HG03064 (cell line): ENCODE results near the gene EPS8.

Experiments
- ATAC-seq: cut with Tn5 transposase; IDR thresholded peaks from one replicate; pipeline ENCODE4 v1.9.1; 2021; ENCODE audit warnings: low read depth; ENCODE audit not compliant: unreplicated experiment

Gene EPS8

GRCh38 chr12:15662303-15662980, 126.7 kb downstream of the EPS8 start:
- ATAC-seq = no peak

DNA sequence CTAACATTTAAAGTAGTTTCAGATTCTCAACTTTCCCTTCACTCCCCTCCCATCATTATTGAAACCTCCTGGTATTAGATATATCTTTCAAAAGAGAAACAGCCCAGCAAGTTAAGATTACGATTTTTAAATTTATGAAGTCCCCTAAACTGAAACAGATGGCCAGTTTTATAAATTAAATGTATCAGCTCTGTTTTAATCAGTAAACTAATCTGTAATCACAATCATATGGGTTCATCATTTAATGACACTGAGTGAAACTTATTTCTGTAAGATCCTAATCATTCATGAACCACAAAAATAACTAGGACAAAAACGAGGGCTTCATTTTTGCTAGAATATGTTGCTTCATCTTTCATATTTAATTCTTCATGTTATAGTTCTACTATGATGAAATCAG, 137.8 kb downstream of the EPS8 start:
- ATAC-seq = no peak

DNA sequence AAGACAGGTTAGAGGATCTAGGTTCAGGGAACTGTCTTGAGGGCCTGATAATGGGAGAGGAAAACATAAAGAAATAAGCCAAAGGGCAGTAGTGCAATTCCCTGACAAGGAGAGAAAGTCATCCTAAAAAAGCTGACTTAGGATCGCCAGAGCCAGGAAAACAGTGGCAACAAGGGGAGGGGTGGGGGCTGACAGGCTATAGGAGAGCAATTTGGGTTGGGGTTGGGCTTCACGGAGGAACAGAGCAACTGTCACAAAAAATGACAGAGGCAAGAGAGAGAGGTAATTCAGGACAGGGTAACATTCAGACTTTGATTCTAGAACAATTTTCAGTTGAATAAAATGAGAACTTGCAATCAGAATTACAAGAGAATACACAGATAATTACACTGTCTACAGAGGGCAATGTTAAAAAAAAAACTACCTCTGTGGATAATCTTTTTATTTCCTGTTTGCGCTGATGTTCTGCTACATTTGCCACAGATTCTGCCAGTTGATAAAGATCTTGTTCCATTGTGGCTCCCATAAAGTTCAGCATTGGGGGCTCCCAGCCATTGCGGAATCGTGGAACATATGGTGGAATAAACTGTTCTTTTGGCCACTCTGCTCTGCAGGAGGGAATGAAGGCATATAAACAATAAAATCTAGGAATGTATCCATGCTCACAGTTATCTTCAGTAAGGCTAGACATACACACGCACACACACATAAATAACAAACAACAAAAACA, 138.6 kb downstream of the EPS8 start:
- ATAC-seq = no peak

DNA sequence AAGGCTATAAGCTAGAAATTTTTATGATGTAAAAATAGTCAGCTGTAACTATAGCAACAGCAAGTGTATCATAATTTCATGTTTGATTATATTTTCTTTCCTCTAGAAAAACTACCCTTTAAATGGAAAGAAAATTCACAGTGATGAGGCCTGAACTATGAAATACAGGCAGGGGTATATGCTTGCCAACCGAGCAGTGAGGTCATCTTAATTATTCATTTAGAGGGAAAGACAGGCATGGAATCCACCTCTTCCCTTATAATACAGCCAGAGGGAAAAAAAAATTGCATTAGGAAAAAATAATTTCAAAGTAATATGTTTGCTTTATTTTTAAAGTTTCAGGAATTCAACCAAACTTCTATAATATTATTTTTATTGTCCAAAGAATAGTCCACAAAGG, 139.8 kb downstream of the EPS8 start:
- ATAC-seq = no peak

GRCh38 chr12:15648558-15648957, 140.6 kb downstream of the EPS8 start:
- ATAC-seq = no peak

DNA sequence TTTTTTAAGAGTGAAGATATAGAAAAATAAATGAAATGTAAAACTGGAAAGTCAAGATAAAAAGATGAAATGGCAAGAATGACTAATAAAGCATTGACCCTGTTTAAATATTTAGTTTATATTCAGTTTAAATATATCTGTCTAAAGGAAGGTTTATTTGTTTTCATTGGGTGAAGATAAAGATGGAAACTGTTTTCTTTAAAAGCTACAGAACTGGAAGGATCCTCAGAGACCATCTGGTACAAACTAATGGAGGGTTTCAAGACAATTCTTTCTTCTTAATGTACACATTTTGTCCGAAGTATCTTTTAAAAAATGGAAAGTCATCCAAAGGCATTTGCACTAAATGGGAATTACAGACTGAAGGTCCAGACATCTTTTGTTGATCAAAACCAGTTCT, 142.6 kb downstream of the EPS8 start:
- no peak for ATAC-seq

GRCh38 chr12:15644700-15645099, 144.5 kb downstream of the EPS8 start:
- no peak for ATAC-seq

DNA sequence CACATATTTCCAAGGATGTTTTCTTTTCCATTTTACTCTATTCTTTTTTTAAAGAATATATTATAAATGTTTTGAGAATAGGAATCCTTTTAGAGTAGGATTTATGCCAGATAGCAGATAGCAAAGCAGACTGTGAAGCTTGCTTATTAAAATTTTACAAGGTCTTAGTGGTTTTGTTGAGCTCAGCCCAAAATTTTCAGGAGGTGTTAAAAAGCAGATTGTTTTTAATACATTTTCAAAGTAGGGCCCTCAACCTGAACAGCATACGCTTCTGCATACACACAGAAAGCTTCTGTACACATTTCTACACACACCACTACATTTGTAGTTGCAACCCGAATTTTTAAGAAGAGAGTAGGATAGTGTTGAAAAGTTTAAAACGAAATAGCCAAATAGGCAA, 151.0 kb downstream of the EPS8 start:
- no peak for ATAC-seq

DNA sequence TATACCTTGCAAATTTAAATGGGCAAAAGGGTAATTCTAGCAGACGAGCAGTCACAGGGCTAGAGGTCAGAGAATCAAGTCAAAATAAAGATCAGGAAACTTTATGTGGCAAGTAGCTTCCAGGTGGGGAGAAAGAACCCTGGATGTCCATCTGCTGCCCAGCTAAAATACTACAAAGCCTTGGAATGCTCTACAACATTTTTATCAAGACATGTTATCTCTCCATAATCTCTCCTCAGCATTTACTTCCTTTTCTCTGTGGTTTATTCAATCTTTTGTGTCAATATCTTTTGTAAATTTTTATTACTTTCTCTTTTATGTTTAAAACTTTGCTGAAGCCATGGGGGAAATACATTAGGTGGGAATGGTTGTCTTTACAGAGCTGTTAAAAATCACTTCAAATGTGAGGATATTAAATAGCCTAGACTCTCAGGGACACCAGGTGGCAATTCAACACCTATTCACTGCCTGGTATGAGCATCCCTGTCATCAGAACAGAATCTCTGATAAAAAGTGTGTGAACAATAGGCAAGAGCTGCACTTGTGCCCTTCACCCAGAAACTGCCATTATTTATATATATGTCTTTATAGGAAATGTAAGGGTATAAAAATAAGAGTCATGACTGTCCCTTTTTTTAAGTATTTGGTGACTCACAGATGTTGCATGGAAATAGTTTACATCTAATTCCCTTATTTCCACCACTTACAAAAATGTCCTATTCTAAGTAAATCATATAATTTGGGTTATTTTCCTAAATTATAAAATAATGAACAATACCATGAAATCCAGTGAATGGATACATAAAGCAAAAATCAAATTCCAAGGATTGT, 152.9 kb downstream of the EPS8 start:
- no peak for ATAC-seq

DNA sequence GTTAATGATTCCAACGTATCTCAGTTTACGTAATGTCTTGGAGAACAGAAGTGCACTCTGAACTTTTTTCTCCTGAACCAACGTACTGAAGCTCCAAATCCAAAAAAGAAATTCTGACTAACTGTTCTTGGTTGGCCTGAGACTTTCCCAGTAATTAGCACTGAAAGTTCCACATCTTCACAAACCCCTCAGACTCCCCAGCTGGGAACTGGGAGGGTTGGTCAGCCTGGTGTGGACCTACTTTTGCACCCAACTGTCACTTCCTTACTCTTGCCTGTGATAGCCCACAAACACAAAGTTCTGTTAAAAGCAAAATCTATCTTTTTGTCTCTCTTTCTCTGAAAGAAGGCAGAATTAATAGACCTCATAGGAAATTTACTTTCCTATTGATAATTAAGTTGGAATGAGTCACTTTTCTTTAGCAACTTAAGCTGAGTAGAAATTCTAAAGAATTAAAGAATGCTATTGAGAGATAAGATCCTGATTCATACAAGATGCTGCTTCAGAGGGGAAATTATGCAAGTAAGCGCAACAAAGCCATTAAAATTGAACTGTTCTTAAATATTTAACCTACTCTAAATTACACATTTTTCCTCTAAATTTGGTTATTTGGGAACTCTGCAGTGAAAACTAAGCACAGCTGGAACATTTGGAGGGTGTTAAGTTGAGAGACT, 155.0 kb downstream of the EPS8 start:
- ATAC-seq = no peak

GRCh38 chr12:15633201-15633600, 156.0 kb downstream of the EPS8 start:
- no peak for ATAC-seq

DNA sequence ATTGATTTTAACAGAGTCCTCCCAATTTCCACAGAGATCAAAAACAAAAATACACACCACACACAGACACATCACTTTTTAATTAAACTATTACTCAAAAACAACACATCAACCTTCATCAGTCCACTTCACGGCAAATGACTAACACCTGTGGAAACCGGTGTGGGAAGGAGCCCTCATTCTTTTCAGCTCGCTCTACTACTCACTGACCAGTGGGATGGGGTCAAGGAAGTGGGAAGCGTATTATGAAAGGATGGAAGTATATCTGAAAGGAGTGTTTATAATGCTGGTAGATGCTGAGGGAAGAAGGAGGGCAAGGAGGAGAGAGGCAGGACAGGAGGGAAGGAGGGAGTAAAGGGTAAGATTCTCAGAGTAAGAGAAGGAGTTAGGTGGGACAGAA, 156.5 kb downstream of the EPS8 start:
- ATAC-seq = no peak

DNA sequence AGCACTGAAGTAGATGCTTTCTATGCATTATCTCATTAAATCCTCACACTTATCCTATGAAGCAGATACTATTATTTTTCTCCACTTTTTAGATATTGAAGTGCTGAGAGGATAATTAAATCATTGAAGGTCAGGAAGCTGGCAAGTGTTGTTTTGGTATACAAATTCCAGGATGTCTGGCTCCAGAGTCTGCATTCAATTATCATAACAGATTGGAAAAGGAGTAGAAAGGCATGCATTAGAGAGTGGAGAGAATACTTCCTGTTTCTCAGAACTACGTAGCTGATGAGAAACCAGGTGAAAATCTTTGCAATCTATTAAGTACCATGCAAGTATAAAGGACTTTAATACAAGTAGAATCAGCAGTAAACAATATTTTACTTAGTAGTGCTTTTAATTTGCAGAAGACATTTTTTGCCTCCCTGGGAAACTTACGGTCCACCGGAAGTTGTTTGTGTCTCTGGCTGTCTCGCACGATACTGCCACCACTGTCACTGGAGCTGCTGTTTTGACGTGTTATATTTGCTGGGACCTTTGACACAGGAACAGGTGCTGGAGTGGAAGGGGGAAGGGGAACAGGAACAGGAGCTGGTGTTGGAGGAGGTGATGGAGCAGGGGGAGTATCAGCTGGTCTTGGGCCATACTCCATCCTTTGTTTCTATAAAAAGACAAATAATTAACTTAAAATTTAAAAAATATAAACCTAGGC, 158.0 kb downstream of the EPS8 start:
- ATAC-seq = no peak

DNA sequence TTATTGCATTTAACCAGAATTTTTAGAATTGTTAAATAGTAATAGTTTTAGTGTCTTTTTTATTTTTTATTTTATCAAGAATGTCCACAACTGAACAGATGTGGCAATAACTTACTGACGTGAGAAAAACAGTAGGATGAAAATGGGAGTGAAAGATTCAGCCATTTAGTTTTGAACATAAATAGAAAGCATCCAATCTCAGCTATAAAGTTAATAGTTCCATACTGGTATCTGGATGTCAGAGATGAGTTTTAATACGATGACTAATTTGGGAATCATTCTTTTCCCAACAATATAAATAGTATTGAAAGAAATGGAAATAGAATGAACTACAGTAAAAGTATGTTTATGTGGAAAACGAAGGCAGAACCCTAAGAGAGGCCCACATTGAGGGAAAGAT, 159.4 kb downstream of the EPS8 start:
- no peak for ATAC-seq

GRCh38 chr12:15629108-15629507, 160.1 kb downstream of the EPS8 start:
- no peak for ATAC-seq

GRCh38 chr12:15627995-15628945, 160.9 kb downstream of the EPS8 start:
- ATAC-seq = no peak

DNA sequence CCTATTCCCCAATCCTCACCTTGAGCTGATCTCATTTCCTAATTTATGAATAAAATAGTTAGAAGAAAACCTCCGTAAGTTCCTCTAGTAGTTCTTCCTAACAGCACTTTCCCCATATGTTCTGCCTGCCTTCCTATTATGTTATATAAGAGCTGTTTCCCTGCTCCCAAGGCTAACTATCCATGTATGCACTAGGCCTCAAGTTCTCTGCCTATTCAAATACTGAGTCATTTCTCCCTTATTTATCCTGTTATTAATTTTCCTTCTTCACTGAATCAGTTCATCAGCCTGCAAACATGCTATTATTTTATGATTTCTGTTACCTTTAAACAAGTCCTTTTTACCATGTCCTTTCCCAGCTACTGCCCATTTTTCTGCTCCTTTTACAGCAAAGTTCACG, 164.1 kb downstream of the EPS8 start:
- no peak for ATAC-seq

GRCh38 chr12:15620741-15621539, 168.2 kb downstream of the EPS8 start:
- no peak for ATAC-seq
